Activated T-helper 1 cell treated with anti-CD3 and anti-CD28 coated beads, Interleukin-12 subunit alpha, Interleukin-12 subunit beta, Interleukin-2, Interleukin-4 antibody, amounts not matched to agents 30 ng/mL and 10 ng/mL and 1 ng/mL, durations not matched to agents 14 hours and 24 hours and 36 hours (primary cell): ENCODE data around the gene ENAH. TPM values are rescaled to one million over a fixed set of nuclear protein-coding genes. Genes with fewer than 3 reads are reported as not detected.

ENCODE experiments used
- DNase-seq: peaks from one replicate; pipeline ENCODE4 v3.0.0; 2021; ENCODE audit warnings: low spot score
- H3K27ac Mint-ChIP-seq: one replicate; pipeline ENCODE4 v1.8.0; 2021; ENCODE audit warnings: mild to moderate bottlenecking, mixed read lengths
- H3K27me3 Mint-ChIP-seq: one replicate; pipeline ENCODE4 v1.8.0; 2022; ENCODE audit warnings: mild to moderate bottlenecking, moderate library complexity, mixed read lengths; ENCODE audit not compliant: insufficient read depth
- H3K36me3 Mint-ChIP-seq: one replicate; pipeline ENCODE4 v1.8.0; 2021; ENCODE audit warnings: low read depth, mixed read lengths
- H3K4me1 Mint-ChIP-seq: one replicate; pipeline ENCODE4 v1.8.0; 2021; ENCODE audit warnings: low read depth, mixed read lengths
- H3K4me3 Mint-ChIP-seq: one replicate; pipeline ENCODE4 v1.8.0; 2021; ENCODE audit warnings: mild to moderate bottlenecking, moderate library complexity, mixed read lengths
- H3K9me3 Mint-ChIP-seq: one replicate; pipeline ENCODE4 v1.8.0; 2021; ENCODE audit warnings: mixed read lengths
- intact Hi-C: fragments of 100-400 bp; cut with micrococcal nuclease; formaldehyde crosslinking; loops from one replicate; pipeline ENCODE4 v1.15.1; 2024
- total RNA-seq: library from RNA; stranded (reverse); gene quantifications from 2 replicates; pipeline ENCODE4 v1.2.3, GENCODE V29; 2022

Gene ENAH
- total RNA-seq, 1 donor from 2014 or later = 0.23 TPM

DNA sequence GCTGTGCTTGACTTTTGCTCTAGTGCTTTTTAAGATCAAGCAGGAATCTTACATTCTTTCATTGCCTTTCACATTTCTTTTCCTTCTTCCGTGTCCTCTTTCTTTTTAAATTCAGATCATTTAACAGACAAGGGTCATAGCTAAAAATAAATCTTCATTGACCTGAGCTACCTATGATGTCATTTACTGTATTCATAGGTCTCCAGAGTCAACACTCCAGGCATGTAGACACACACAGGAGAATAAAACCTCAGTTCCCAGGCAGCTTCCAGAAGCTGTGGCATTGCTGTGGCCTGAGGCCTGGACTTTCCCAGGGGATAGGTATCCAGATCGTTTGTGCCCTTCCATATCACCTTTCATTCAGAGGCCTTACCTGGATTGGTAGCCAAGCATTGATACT lies 38.5 kb upstream of the ENAH start:
- no peak overlapping the region for H3K4me3 Mint-ChIP-seq
- no peaks in the 10 kb centered on the region for H3K9me3 Mint-ChIP-seq
- peaks cover 2% of the 10 kb centered on the region for H3K27me3 Mint-ChIP-seq
- no peaks in the 10 kb centered on the region for H3K4me1 Mint-ChIP-seq
- H3K27ac Mint-ChIP-seq = no peak overlapping the region
- intact Hi-C loops = no loop called here
- no peaks in the 10 kb centered on the region for H3K36me3 Mint-ChIP-seq
- no peak for DNase-seq

DNA sequence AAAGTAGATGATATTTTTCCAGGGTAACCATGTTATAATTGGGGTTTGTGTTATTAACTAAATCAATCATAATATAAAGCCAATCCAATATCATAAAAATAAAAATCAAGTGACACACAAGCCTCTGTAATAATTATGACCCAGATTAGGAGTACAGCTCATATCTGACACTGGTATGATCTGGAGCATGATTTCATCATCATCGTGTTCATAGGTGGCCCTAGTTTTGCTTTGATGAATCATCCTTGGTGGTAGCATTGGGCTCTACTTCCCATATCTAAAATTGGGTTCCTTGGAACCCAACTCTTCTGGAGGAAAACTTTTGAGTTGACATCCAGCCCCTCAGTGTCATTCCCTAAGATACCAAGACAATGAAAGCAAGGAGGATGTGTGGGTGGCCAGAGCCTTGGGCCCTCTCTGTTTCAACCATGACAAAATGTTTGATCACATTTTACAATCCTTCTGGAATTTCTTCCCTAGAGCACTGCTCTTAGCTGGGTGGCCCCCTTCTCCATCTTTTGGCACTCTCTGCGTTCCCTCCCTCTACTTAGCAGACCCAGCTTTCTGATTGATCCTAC lies 37.0 kb upstream of the ENAH start:
- Mint-ChIP-seq H3K36me3 (no peaks in the 10 kb centered on the region), H3K27me3 (peaks cover 2% of the 10 kb centered on the region), H3K9me3 (no peaks in the 10 kb centered on the region), H3K4me1 (no peaks in the 10 kb centered on the region), H3K4me3 (no peak overlapping the region), H3K27ac (no peak overlapping the region)
- intact Hi-C loops = no loop called here
- DNase-seq = no peak

DNA sequence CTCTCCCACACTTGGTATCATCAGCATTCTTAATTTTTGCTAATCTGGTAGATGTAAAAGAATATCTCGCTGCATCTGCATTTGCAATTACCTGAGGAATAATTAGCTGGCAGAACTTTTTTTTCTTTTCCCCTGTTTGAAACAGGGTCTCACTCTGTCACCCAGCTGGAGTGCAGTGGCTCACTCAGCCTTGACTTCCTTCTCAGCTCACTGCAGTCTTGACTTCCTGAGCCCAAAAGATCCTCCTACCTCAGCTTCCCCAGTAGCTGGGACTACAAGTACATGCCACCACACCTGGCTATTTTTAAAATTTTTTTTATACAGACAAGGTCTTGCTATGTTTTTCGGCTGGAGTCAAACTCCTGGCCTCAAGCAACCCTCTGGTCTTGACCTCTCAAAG lies 35.4 kb upstream of the ENAH start:
- no peak overlapping the region for H3K27ac Mint-ChIP-seq
- H3K36me3 Mint-ChIP-seq = no peaks in the 10 kb centered on the region
- no peaks in the 10 kb centered on the region for H3K4me1 Mint-ChIP-seq
- no peak for DNase-seq
- peaks cover under 1% of the 10 kb centered on the region for H3K27me3 Mint-ChIP-seq
- no peaks in the 10 kb centered on the region for H3K9me3 Mint-ChIP-seq
- intact Hi-C loops = no loop called here
- H3K4me3 Mint-ChIP-seq = no peak overlapping the region

DNA sequence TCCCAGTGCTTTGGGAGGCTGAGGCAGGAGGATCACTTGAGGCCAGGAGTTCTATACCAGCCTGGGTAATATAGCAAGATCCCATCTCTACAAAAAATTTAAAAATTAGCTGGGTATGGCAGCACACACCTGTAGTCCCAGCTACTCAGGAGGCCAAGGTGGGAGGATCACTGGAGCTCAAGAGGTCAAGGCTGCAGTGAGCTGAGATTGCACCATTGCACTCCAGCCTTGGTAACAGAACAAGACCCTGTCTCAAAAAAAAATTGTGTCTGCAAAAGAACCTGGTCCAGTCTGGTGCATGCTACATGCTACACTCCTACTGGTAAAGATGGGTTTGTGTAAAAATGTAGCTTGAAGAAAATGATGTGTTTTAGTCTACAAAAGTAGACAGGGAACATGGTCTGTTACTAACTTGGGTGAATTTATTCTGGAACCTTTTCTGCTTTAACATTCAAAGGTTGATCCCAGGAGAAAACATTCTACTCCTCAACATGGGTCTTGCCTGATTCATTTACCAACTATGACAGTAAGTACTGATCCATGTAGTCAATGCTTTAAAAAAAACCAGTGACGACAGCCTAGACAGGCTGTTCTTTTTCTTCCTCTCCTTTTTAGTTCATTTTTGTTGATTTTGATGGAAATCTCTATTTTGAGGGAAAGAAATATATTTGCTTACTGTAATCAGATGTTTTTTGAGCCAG lies 32.7 kb upstream of the ENAH start:
- no peaks in the 10 kb centered on the region for H3K27me3 Mint-ChIP-seq
- no peak overlapping the region for H3K4me3 Mint-ChIP-seq
- H3K36me3 Mint-ChIP-seq = no peaks in the 10 kb centered on the region
- H3K4me1 Mint-ChIP-seq = no peaks in the 10 kb centered on the region
- no peak overlapping the region for H3K27ac Mint-ChIP-seq
- no peaks in the 10 kb centered on the region for H3K9me3 Mint-ChIP-seq
- no peak for DNase-seq
- intact Hi-C loops = no loop called here

DNA sequence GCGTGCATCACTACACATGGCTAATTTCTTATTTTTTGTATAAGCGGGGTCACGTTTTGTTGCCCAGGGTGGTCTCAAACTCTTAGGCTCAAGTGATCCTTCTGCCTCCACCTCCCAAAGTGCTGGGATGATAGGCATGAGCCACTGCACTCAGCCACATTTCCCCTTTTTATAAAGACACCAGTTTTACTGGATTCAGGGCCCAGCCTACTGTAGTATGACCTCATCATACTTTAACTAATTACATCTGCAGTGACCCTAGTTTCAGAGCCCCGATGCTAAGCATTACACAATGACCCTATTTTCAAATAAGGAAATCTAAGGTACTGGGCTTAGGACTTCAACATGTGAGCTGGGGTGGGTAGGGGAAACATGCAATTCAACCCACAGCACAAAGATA lies 31.8 kb upstream of the ENAH start:
- no peak overlapping the region for H3K27ac Mint-ChIP-seq
- no peaks in the 10 kb centered on the region for H3K4me1 Mint-ChIP-seq
- intact Hi-C loops = no loop called here

DNA sequence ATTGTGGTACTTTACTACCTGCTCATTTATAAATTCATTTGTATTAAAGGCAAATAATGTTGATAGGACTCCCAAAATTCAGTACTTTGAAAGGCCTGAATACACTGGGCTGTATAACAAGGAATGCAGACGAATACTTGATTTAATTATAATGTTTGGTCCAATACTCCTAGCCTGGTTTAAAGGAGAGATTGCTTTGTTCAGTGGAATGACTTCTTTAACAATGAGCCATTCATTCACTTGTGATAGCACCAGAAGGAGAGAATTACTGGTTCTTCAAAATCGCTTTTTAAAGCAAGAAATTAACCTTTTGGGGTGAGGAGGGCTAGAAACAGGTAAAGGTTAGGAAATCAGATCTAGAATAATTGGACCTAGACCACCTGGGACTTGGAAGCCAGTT lies 28.3 kb upstream of the ENAH start:
- Mint-ChIP-seq H3K36me3 (no peaks in the 10 kb centered on the region), H3K4me1 (no peaks in the 10 kb centered on the region), H3K27me3 (peaks cover 17% of the 10 kb centered on the region), H3K4me3 (no peak overlapping the region), H3K9me3 (no peaks in the 10 kb centered on the region), H3K27ac (no peak overlapping the region)
- DNase-seq = no peak
- intact Hi-C loops = no loop called here

More for the DNA sequence above, 31.8 kb upstream of the ENAH start:
- no peak for DNase-seq
- no peaks in the 10 kb centered on the region for H3K9me3 Mint-ChIP-seq
- H3K36me3 Mint-ChIP-seq = no peaks in the 10 kb centered on the region
- H3K4me3 Mint-ChIP-seq = no peak overlapping the region
- no peaks in the 10 kb centered on the region for H3K27me3 Mint-ChIP-seq

DNA sequence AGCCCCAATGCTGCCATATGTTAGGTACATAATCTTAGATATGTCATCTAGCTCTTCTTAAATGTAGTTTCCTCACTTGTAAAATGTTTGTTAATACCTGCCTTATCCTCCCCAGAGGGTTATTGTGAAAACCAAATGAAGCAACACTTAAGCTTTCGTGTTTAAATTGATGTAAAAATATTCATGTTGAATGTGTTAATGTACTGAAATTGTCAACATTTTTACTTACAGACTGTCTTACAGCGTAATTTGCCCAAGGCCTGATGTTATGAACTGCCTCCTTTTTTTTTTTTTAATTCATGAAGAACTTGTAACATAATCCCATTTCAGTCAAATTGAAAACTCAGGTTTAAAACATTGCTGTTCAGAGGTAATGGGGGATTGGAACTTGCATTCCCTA lies 25.6 kb upstream of the ENAH start:
- Mint-ChIP-seq H3K9me3 (no peaks in the 10 kb centered on the region), H3K27me3 (peaks cover 35% of the 10 kb centered on the region), H3K4me1 (no peaks in the 10 kb centered on the region), H3K27ac (no peak overlapping the region), H3K4me3 (no peak overlapping the region), H3K36me3 (no peaks in the 10 kb centered on the region)
- no peak for DNase-seq
- intact Hi-C loops = no loop called here

DNA sequence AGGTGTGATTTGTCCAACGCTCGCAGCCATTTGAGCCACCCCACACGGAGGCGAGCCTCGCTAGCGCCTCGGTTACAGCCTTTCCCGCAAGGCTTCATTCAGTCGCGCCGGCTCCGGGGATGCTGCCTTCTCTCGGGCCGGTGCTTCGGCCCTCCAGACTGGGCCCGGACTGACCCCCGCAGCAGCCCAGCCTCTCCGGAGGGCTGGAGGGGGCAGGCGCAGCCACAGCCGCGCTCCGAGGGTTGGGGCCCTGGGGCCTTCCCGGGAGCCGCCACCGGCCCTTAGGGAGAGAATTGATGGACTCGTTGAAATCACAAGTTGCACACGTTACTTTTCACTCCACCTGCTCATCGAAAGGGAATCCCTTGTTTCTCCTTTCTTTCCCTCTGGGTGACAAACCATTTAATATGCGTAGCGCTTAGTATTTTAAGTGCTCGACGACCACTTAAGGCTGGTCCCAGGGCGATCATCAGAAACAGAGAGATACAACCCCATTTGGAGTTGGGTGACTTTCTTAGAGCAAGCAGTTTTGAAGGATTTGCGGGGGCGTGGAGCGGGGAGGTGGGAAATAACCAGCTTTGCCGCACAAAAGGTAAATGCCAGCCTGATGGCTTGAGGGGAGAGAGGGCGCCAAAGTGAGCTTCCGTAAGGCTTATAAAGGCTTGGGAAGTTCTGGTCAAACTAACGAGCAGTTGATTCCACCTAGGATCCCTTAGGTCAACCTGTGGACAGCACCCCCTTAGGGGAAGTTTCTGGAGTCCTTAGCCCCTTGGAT lies 24.6 kb upstream of the ENAH start:
- Mint-ChIP-seq H3K4me3 (no peak overlapping the region), H3K27ac (no peak overlapping the region), H3K9me3 (no peaks in the 10 kb centered on the region), H3K27me3 (peaks cover 35% of the 10 kb centered on the region), H3K36me3 (no peaks in the 10 kb centered on the region), H3K4me1 (no peaks in the 10 kb centered on the region)
- no peak for DNase-seq
- intact Hi-C loops = no loop called here

DNA sequence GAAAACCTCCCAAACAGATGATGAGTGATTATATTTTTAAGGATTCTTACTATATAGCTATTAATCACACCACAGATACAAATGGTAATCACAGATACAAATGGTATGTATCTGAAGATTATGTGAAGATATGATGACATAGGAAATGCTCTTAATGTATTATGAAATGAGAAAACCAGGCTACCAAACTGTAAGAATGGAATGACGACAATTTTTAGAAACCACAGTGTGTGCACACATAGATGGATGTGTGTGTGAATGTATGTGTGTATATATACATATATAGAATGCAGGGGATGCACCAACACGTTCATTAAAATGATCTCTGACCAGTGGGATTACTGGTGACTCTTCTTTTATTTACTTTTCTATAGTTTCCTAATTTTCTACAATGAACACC lies 21.5 kb upstream of the ENAH start:
- Mint-ChIP-seq H3K27ac (no peak overlapping the region), H3K4me3 (no peak overlapping the region), H3K9me3 (no peaks in the 10 kb centered on the region), H3K4me1 (no peaks in the 10 kb centered on the region), H3K27me3 (peaks cover 37% of the 10 kb centered on the region), H3K36me3 (no peaks in the 10 kb centered on the region)
- no peak for DNase-seq
- intact Hi-C loops = no loop called here

DNA sequence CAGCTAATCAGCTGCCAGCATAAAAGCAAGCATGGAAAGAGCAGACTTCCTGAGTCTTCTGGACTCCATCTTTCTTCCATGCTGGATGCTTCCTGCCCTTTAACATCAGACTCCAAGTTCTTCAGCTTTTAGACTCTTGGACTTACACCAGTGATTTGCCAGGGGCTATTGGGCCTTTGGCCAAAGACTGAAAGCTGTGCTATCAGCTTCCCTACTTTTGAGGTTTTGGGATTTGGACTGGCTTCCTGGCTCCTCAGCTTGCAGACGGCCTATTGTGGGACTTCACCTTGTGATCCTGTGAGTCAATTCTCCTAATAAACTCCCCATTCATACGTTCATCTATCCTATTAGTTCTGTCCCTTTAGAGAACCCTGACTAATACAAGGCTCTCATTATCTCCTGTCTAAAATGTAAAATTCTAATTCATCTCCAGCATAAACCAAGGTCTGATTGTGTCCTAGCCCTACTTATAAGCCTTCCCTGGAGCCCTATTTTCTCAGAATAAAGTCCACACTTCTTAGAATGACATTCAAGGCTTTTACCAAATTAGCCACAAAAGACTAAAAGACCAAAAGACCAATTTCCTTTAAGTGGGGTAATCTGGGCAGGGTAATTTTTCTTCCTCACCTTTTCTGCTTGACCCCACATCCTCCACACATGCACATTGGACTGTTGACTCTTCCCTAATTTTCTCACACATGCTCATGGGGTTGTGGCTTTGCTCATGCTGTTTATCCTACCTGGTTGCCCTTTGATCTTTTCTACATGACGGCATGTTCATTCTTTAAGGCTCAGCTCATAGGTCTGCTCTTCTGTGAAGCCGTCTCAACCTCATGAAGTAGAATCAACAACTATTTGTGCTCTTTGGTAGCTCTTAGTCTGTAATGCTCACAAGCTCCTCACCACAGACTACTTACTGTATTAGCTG lies 18.1 kb upstream of the ENAH start:
- Mint-ChIP-seq H3K4me3 (no peak overlapping the region), H3K27me3 (peaks cover 23% of the 10 kb centered on the region), H3K4me1 (no peaks in the 10 kb centered on the region), H3K9me3 (no peaks in the 10 kb centered on the region), H3K36me3 (no peaks in the 10 kb centered on the region), H3K27ac (no peak overlapping the region)
- DNase-seq = no peak
- intact Hi-C loops = no loop called here

DNA sequence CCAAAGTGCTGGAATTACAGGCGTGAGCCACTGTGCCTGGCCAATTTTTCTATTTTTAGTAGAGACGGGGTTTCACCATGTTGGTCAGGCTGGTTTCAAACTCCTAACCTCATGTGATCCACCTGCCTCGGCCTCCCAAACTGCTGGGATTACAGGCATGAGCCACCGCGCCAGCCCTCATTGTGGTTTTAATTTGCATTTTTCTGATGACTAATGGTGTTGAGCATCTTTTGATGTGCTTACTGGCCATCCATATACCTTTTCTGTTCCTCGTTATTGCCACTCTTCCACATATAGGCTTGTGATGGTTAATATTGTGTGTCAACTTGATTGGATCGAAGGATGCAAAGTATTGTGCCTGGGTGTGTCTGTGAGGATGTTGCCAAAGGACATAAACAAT lies 17.4 kb upstream of the ENAH start:
- Mint-ChIP-seq H3K9me3 (no peaks in the 10 kb centered on the region), H3K27ac (no peak overlapping the region), H3K36me3 (no peaks in the 10 kb centered on the region), H3K4me1 (no peaks in the 10 kb centered on the region), H3K27me3 (peaks cover 18% of the 10 kb centered on the region), H3K4me3 (no peak overlapping the region)
- no peak for DNase-seq
- intact Hi-C loops = no loop called here

DNA sequence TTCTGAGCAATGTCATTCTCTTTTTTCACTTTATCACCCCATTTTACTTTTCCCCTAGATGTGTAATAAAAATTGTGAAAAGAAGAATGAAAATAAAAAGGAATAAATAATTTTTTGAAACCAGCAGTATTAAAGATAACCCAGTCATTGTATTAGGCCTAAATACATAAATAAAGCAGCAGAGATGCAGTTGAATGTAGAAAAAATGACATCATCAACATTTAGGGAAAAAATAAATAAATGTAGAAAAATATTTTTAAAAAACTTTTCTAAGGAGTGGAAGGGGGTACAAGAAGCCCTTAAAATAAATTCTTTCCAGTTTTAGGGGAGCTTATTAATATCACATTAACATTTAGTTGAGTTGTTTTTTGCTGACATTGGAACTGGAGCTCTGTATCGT lies 15.3 kb upstream of the ENAH start:
- Mint-ChIP-seq H3K4me3 (no peak overlapping the region), H3K27me3 (peaks cover 10% of the 10 kb centered on the region), H3K4me1 (no peaks in the 10 kb centered on the region), H3K36me3 (no peaks in the 10 kb centered on the region), H3K9me3 (no peaks in the 10 kb centered on the region), H3K27ac (no peak overlapping the region)
- no peak for DNase-seq
- intact Hi-C loops = no loop called here

DNA sequence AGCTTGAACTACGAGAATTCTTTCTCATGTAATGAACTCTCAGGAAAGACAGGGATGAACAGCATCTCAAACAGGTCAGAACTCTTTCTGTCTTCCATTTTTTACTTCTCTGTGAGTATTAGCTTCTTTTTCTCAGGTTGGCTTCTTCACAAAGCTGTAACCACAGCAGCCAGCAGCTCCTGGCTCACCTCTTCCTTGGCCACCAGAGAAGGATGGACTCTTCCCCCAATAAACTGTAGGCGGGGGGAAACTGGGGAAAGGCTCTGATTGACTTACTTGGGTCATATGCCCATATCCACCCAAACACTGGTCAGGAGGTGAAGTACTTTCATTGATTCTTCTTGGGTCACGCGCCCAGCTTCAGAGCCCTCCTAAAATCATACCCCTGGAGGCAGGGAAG lies 14.4 kb upstream of the ENAH start:
- Mint-ChIP-seq H3K36me3 (no peaks in the 10 kb centered on the region), H3K4me3 (no peak overlapping the region), H3K27me3 (peaks cover 10% of the 10 kb centered on the region), H3K27ac (no peak overlapping the region), H3K4me1 (no peaks in the 10 kb centered on the region), H3K9me3 (no peaks in the 10 kb centered on the region)
- no peak for DNase-seq
- intact Hi-C loops = no loop called here
